Prostate gland (tissue), 2 donors: ENCODE measurements around the gene GAB2.

Experiments used
- POLR2A ChIP-seq: fragments of 450-650 bp; IDR thresholded peaks from one replicate; pipeline ENCODE4 v1.6.1; 2016; ENCODE audit warnings: antibody characterized with exemption, mild to moderate bottlenecking
- POLR2AphosphoS5 ChIP-seq: sonication (generic); formaldehyde crosslinking; IDR thresholded peaks from one replicate; pipeline ENCODE4 v1.6.1; 2017; ENCODE audit warnings: antibody characterized with exemption
- TF ChIP-seq, protein P1 (sequence below), 4 experiments: fragments of 200-600 bp in 2 of 4; fragments of 450-650 bp in 2 of 4; sonication (generic) in 2 of 4; IDR thresholded peaks; 1 replicate in 3 of 4; 2 replicates in 1 of 4; pipeline ENCODE4 v1.5.1; 2016 to 2019; ENCODE audit warnings: antibody characterized with exemption in 4 of 4, mild to moderate bottlenecking in 2 of 4, moderate library complexity in 2 of 4

GRCh38 chr11:78259777-78260487, 157.7 kb downstream of the GAB2 start:
- no peak for TF ChIP-seq POLR2A
- TF ChIP-seq, protein P1, sequence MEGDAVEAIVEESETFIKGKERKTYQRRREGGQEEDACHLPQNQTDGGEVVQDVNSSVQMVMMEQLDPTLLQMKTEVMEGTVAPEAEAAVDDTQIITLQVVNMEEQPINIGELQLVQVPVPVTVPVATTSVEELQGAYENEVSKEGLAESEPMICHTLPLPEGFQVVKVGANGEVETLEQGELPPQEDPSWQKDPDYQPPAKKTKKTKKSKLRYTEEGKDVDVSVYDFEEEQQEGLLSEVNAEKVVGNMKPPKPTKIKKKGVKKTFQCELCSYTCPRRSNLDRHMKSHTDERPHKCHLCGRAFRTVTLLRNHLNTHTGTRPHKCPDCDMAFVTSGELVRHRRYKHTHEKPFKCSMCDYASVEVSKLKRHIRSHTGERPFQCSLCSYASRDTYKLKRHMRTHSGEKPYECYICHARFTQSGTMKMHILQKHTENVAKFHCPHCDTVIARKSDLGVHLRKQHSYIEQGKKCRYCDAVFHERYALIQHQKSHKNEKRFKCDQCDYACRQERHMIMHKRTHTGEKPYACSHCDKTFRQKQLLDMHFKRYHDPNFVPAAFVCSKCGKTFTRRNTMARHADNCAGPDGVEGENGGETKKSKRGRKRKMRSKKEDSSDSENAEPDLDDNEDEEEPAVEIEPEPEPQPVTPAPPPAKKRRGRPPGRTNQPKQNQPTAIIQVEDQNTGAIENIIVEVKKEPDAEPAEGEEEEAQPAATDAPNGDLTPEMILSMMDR (IDR thresholded peaks at IDR 0.05), result no peak
- no peak for TF ChIP-seq POLR2AphosphoS5
